Omental fat pad (tissue), 4 donors: ENCODE measurements around the gene GABPB1. TPM values are rescaled to one million over a fixed set of nuclear protein-coding genes. Genes with fewer than 3 reads are reported as not detected.

Experiments used
- ATAC-seq: fragments of 150-250 bp; one replicate; pipeline ENCODE4 v1.9.1; 2016; ENCODE audit warnings: mild to moderate bottlenecking, moderate library complexity; ENCODE audit not compliant: low FRiP score
- DNase-seq: peaks from one replicate; pipeline ENCODE4 v3.0.0-alpha.2; 2019; ENCODE audit warnings: low spot score
- CTCF ChIP-seq, 3 donors: fragments of 450-650 bp; IDR thresholded peaks; one replicate each; pipeline ENCODE4 v1.5.1; 2016 to 2017; ENCODE audit warnings: antibody characterized with exemption in 3 of 3, mild to moderate bottlenecking in 3 of 3, moderate library complexity in 2 of 3
- total RNA-seq, 4 donors: library from RNA; depleted of rRNA; stranded (reverse); fragments of >200 nt; gene quantifications; one replicate each; pipeline ENCODE4 v1.1.0, GENCODE V29; 2016

GABPB1 gene
- total RNA-seq, 4 donors from 2014 or later, result 16.8 to 55.5 (median 30.6) TPM

- ATAC-seq (no peak), DNase-seq (no peak)
- TF ChIP-seq CTCF (IDR thresholded peaks at IDR 0.05), result no peak
Measured at GRCh38 chr15:50355980-50356379, 982 bp upstream of the GABPB1 start.

DNA sequence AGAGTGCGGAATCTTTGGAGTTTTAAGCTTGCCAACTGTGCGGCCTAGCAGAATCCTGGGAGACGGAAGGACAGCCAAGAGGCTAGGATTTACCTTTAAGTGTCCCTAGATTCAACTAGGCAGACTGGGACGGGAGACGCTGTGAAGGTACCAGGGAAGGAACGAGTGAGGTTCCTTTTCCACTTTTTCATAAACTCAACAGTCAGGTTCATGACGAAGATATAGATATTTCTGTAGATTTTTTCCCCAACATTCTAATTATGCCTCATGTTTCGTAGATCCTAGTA, 564 bp upstream of the GABPB1 start:
- ATAC-seq (no peak), DNase-seq (no peak)
- no peak for TF ChIP-seq CTCF (IDR thresholded peaks at IDR 0.05)

DNA sequence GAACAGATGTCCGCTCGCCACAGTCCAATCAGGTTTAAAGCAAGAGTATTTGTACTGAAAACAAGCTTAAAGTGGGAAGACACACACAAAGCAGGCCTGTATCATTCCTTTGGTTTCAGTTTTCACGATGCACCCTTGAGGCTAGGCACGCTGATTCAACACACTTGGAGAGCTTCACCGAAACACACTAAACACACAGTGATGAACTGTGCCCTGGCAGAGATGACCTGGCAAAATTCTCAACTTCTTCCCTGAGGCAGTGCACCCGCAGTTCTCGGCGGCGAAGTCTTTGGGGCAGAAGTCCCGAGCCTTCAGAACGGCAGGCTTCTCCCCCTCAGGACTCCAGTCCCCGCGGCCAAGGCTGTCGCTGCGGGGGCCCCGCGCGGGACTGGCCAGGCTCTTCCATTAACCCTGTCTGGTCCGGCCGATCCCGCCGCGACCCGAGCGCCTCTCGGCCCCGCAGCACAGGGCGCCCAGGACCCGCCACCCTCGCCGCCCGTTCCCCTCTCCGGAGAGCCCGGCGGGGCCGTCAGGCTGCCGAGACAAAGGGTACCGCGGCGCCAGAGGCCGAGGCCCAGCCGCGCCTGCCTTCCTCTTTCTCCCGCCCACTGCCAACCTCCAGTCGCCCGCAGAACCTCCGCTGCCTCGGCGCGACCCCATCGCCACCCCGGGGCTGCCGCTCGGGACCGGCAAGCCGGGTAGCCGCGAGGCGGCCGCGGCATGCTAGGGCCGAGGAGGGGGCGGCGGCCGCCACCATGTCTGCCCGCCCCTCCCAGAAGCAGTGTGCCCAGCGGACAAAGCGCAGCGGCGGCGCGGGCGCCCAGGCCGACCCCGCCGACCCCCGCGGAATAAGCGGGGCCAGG, 792 bp downstream of the GABPB1 start:
- ATAC-seq (peak; percentile 45), DNase-seq (no peak)
- no peak for TF ChIP-seq CTCF (IDR thresholded peaks at IDR 0.05)

- DNase-seq (no peak), ATAC-seq (peak; percentile 43)
- TF ChIP-seq CTCF (IDR thresholded peaks at IDR 0.05), result no peak
Measured at GRCh38 chr15:50353251-50353974, 1.6 kb downstream of the GABPB1 start.

DNA sequence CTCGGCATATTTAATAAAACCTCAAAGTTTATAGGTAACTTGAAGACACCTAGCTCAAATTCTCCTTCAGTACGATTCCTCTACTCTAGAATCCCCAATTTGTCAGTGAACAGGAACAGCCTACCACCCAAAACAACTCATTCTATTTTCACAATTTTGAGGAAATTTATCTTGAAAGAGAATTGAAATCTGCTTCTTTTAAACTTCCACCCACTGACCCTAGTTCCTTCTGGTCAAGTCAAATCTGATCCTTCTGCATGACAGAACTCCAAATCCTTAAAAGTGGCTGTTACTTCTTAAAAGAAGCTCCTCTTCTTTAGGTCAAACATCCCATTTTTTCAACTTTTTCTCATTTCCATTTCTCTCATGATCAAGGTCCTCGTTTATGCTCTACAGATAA, 4.4 kb downstream of the GABPB1 start:
- DNase-seq, result no peak
- no peak for ATAC-seq
- TF ChIP-seq CTCF (IDR thresholded peaks at IDR 0.05), result no peak

GRCh38 chr15:50345298-50345697, 9.7 kb downstream of the GABPB1 start:
- ATAC-seq, result no peak
- DNase-seq, result no peak
- TF ChIP-seq CTCF (IDR thresholded peaks at IDR 0.05), result no peak
